Measurements from ENCODE around the gene CDH4. TPM values are rescaled to one million over a fixed set of nuclear protein-coding genes. Genes with fewer than 3 reads are reported as not detected.

The CDH4 gene
- total RNA-seq, 4 donors from 2014 or later, result 0.71 to 4.2 (median 2.9) TPM

- intact Hi-C loops (cut with DNase I; ENCODE audit: low total_unique reads), result no loop called here
- 81 to 83% methylated on average over 8 of the region's 8 CpGs for WGBS, 2 donors
- DNase-seq (ENCODE audit: low spot score in 2 of 2), result no peak
- H3K4me3 ChIP-seq (ENCODE audit: low read depth, poor library complexity, severe bottlenecking), result no peak overlapping the region
- no peak for TF ChIP-seq POLR2A (IDR thresholded peaks at IDR 0.05)
- no peak for TF ChIP-seq CTCF (IDR thresholded peaks at IDR 0.05)
These were observed 310.4 kb downstream of the CDH4 start for GRCh38 chr20:61562491-61562890.

- TF ChIP-seq POLR2A (IDR thresholded peaks at IDR 0.05) (no peak), CTCF (IDR thresholded peaks at IDR 0.05) (no peak)
- no peak overlapping the region for H3K4me3 ChIP-seq (ENCODE audit: low read depth, poor library complexity, severe bottlenecking)
- WGBS, 2 donors, result 75 to 76% methylated on average over 16 of the region's 16 CpGs
- intact Hi-C loops (cut with DNase I; ENCODE audit: low total_unique reads), result no loop called here
- DNase-seq (ENCODE audit: low spot score in 2 of 2), result no peak
These were observed 310.9 kb downstream of the CDH4 start for GRCh38 chr20:61562897-61563504.

GRCh38 chr20:61564628-61565027 lies 312.6 kb downstream of the CDH4 start:
- TF ChIP-seq POLR2A (IDR thresholded peaks at IDR 0.05) (no peak), CTCF (IDR thresholded peaks at IDR 0.05) (no peak)
- 91 to 92% methylated on average over 8 of the region's 8 CpGs for WGBS, 2 donors
- no peak for DNase-seq (ENCODE audit: low spot score in 2 of 2)
- no peak overlapping the region for H3K4me3 ChIP-seq (ENCODE audit: low read depth, poor library complexity, severe bottlenecking)
- intact Hi-C loops (cut with DNase I; ENCODE audit: low total_unique reads), result no loop called here

- TF ChIP-seq CTCF (IDR thresholded peaks at IDR 0.05) (no peak), POLR2A (IDR thresholded peaks at IDR 0.05) (no peak)
These were observed 313.7 kb downstream of the CDH4 start for GRCh38 chr20:61565791-61566190.

GRCh38 chr20:61566691-61567090 lies 314.6 kb downstream of the CDH4 start:
- TF ChIP-seq POLR2A (IDR thresholded peaks at IDR 0.05) (no peak), CTCF (IDR thresholded peaks at IDR 0.05) (no peak)
- no peak overlapping the region for H3K4me3 ChIP-seq (ENCODE audit: low read depth, poor library complexity, severe bottlenecking)
- intact Hi-C loops (cut with DNase I; ENCODE audit: low total_unique reads), result no loop called here
- DNase-seq (ENCODE audit: low spot score in 2 of 2), result no peak
- 86 to 89% methylated on average over 22 of the region's 22 CpGs for WGBS, 2 donors

More at GRCh38 chr20:61565791-61566190, 313.7 kb downstream of the CDH4 start:
- WGBS, 2 donors, result 88 to 91% methylated on average over 12 of the region's 12 CpGs
- intact Hi-C loops (cut with DNase I; ENCODE audit: low total_unique reads), result no loop called here
- H3K4me3 ChIP-seq (ENCODE audit: low read depth, poor library complexity, severe bottlenecking), result no peak overlapping the region
- no peak for DNase-seq (ENCODE audit: low spot score in 2 of 2)

DNA sequence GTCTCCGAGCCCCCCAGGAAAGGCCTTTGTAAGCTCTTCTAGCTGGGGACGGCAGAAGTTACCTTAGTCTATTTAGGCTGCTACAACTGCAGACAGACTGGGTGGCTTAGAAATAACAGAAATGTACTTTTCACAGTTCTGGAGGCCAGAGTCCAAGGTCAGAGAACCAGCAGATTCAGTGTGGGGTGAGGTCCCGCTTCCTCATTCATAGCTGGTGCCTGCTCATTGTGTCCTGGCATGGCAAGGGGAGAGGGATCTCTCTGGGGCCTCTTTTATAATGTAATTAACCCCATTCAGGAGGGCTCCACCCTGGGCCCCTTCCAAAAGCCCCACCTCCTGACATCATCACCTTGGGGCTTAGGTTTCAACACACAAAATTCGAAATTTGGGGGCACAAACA lies 315.1 kb downstream of the CDH4 start:
- DNase-seq (ENCODE audit: low spot score in 2 of 2), result no peak
- no peak overlapping the region for H3K4me3 ChIP-seq (ENCODE audit: low read depth, poor library complexity, severe bottlenecking)
- intact Hi-C loops (cut with DNase I; ENCODE audit: low total_unique reads), result no loop called here
- WGBS, 2 donors, result 52 to 57% methylated on average over 4 of the region's 4 CpGs
- TF ChIP-seq POLR2A (IDR thresholded peaks at IDR 0.05) (no peak), CTCF (IDR thresholded peaks at IDR 0.05) (no peak)
